T-helper 17 cell (primary cell): ENCODE data around the gene CPNE5. TPM values are rescaled to one million over a fixed set of nuclear protein-coding genes. Genes with fewer than 3 reads are reported as not detected.
A peak's percentile ranks its signal among the peaks of the same experiment; 100 is the strongest.

ENCODE experiments used
- ATAC-seq: fragments of 150-1000 bp; cut with Tn5 transposase; 2 replicates; pipeline ENCODE4 v1.10.0; 2021; ENCODE audit warnings: mild to moderate bottlenecking, moderate library complexity
- DNase-seq, 3 donors: peaks; one replicate each; pipeline versions ENCODE4 v3.0.0 to v3.0.0-alpha.2; 2020 to 2021
- H3K9me3 ChIP-seq: one replicate; pipeline ENCODE4 v1.7.0; 2013; ENCODE audit warnings: low read length, mild to moderate bottlenecking; ENCODE audit not compliant: control insufficient read depth, poor library complexity, severe bottlenecking
- H3K27ac Mint-ChIP-seq: one replicate; pipeline ENCODE4 v1.8.0; 2022; ENCODE audit warnings: mild to moderate bottlenecking, moderate library complexity, mixed read lengths
- H3K27me3 Mint-ChIP-seq: one replicate; pipeline ENCODE4 v1.8.0; 2022; ENCODE audit warnings: mixed read lengths
- H3K36me3 Mint-ChIP-seq: one replicate; pipeline ENCODE4 v1.8.0; 2022; ENCODE audit warnings: low read depth, mixed read lengths
- H3K4me1 Mint-ChIP-seq: one replicate; pipeline ENCODE4 v1.8.0; 2022; ENCODE audit warnings: mild to moderate bottlenecking, mixed read lengths
- H3K4me3 Mint-ChIP-seq: one replicate; pipeline ENCODE4 v1.8.0; 2022; ENCODE audit warnings: mild to moderate bottlenecking, moderate library complexity, mixed read lengths
- total RNA-seq, 4 donors: library from RNA in 2 of 4; stranded (reverse) in 2 of 4; gene quantifications; one replicate each; pipeline ENCODE4 v1.2.3 and lab custom pipeline; 2022 to 2026

Gene CPNE5
- total RNA-seq, 2 donors from 2014 or later, result 5.5 to 16.0 TPM

- no peaks in the 10 kb centered on the region for H3K9me3 ChIP-seq
- H3K27ac Mint-ChIP-seq, result no peak overlapping the region
- H3K4me3 Mint-ChIP-seq, result peak overlapping the region; percentile 63
- ATAC-seq, result no peak
- H3K36me3 Mint-ChIP-seq, result no peaks in the 10 kb centered on the region
- no peak for DNase-seq
- peaks cover 18% of the 10 kb centered on the region for H3K4me1 Mint-ChIP-seq
- peaks cover 26% of the 10 kb centered on the region for H3K27me3 Mint-ChIP-seq
Measured at GRCh38 chr6:36837686-36838085, 1.6 kb downstream of the CPNE5 start.

GRCh38 chr6:36837022-36837339 is 2.3 kb downstream of the CPNE5 start:
- peaks cover 26% of the 10 kb centered on the region for H3K27me3 Mint-ChIP-seq
- H3K4me3 Mint-ChIP-seq, result no peak overlapping the region
- no peaks in the 10 kb centered on the region for H3K9me3 ChIP-seq
- DNase-seq, result no peak
- H3K27ac Mint-ChIP-seq, result no peak overlapping the region
- no peaks in the 10 kb centered on the region for H3K36me3 Mint-ChIP-seq
- no peak for ATAC-seq
- H3K4me1 Mint-ChIP-seq, result peaks cover 18% of the 10 kb centered on the region

- Mint-ChIP-seq H3K4me3 (no peak overlapping the region), H3K4me1 (peaks cover 18% of the 10 kb centered on the region), H3K27me3 (peaks cover 26% of the 10 kb centered on the region), H3K27ac (no peak overlapping the region), H3K36me3 (no peaks in the 10 kb centered on the region)
- DNase-seq (no peak), ATAC-seq (no peak)
- H3K9me3 ChIP-seq, result no peaks in the 10 kb centered on the region
Measured at GRCh38 chr6:36836111-36837021, 2.9 kb downstream of the CPNE5 start.

GRCh38 chr6:36834576-36835341 is 4.5 kb downstream of the CPNE5 start:
- no peak overlapping the region for H3K27ac Mint-ChIP-seq
- no peak for DNase-seq

GRCh38 chr6:36833182-36833789 is 6.0 kb downstream of the CPNE5 start:
- Mint-ChIP-seq H3K27ac (no peak overlapping the region), H3K4me3 (no peak overlapping the region), H3K27me3 (peaks cover 12% of the 10 kb centered on the region), H3K4me1 (peaks cover 3% of the 10 kb centered on the region), H3K36me3 (no peaks in the 10 kb centered on the region)
- DNase-seq, result no peak
- no peaks in the 10 kb centered on the region for H3K9me3 ChIP-seq
- no peak for ATAC-seq

More at GRCh38 chr6:36834576-36835341, 4.5 kb downstream of the CPNE5 start:
- H3K36me3 Mint-ChIP-seq, result no peaks in the 10 kb centered on the region
- no peak for ATAC-seq
- H3K9me3 ChIP-seq, result no peaks in the 10 kb centered on the region
- H3K4me1 Mint-ChIP-seq, result peaks cover 7% of the 10 kb centered on the region
- H3K27me3 Mint-ChIP-seq, result peaks cover 18% of the 10 kb centered on the region
- no peak overlapping the region for H3K4me3 Mint-ChIP-seq

- no peak overlapping the region for H3K4me3 Mint-ChIP-seq
- H3K9me3 ChIP-seq, result no peaks in the 10 kb centered on the region
- ATAC-seq (no peak), DNase-seq (no peak)
- no peak overlapping the region for H3K27ac Mint-ChIP-seq
- no peaks in the 10 kb centered on the region for H3K36me3 Mint-ChIP-seq
- H3K4me1 Mint-ChIP-seq, result peaks cover 3% of the 10 kb centered on the region
- peaks cover 5% of the 10 kb centered on the region for H3K27me3 Mint-ChIP-seq
Measured at GRCh38 chr6:36832313-36832712, 6.9 kb downstream of the CPNE5 start.

GRCh38 chr6:36830577-36830976 is 8.7 kb downstream of the CPNE5 start:
- H3K4me3 Mint-ChIP-seq, result no peak overlapping the region
- peaks cover 16% of the 10 kb centered on the region for H3K27me3 Mint-ChIP-seq
- H3K27ac Mint-ChIP-seq, result peak overlapping the region; percentile 39
- peaks cover 8% of the 10 kb centered on the region for H3K4me1 Mint-ChIP-seq
- H3K36me3 Mint-ChIP-seq, result no peaks in the 10 kb centered on the region
- H3K9me3 ChIP-seq, result no peaks in the 10 kb centered on the region
- ATAC-seq (no peak), DNase-seq (no peak)

GRCh38 chr6:36829919-36830544 is 9.2 kb downstream of the CPNE5 start:
- H3K9me3 ChIP-seq, result no peaks in the 10 kb centered on the region
- peak overlapping the region; percentile 39 for H3K27ac Mint-ChIP-seq
- ATAC-seq, result no peak
- DNase-seq, result no peak
- H3K27me3 Mint-ChIP-seq, result peaks cover 21% of the 10 kb centered on the region
- H3K4me3 Mint-ChIP-seq, result no peak overlapping the region
- no peaks in the 10 kb centered on the region for H3K36me3 Mint-ChIP-seq
- H3K4me1 Mint-ChIP-seq, result peaks cover 8% of the 10 kb centered on the region

GRCh38 chr6:36827261-36828079 is 11.8 kb downstream of the CPNE5 start:
- ATAC-seq, result peak; percentile 50
- peaks cover 30% of the 10 kb centered on the region for H3K27me3 Mint-ChIP-seq
- no peaks in the 10 kb centered on the region for H3K36me3 Mint-ChIP-seq
- no peak for DNase-seq
- H3K4me1 Mint-ChIP-seq, result peaks cover 8% of the 10 kb centered on the region
- no peaks in the 10 kb centered on the region for H3K9me3 ChIP-seq
- no peak overlapping the region for H3K4me3 Mint-ChIP-seq
- no peak overlapping the region for H3K27ac Mint-ChIP-seq

GRCh38 chr6:36826520-36827227 is 12.6 kb downstream of the CPNE5 start:
- H3K9me3 ChIP-seq, result no peaks in the 10 kb centered on the region
- H3K4me3 Mint-ChIP-seq, result no peak overlapping the region
- no peaks in the 10 kb centered on the region for H3K36me3 Mint-ChIP-seq
- peaks cover 8% of the 10 kb centered on the region for H3K4me1 Mint-ChIP-seq
- H3K27ac Mint-ChIP-seq, result no peak overlapping the region
- no peak for ATAC-seq
- H3K27me3 Mint-ChIP-seq, result peaks cover 30% of the 10 kb centered on the region
- no peak for DNase-seq

- no peaks in the 10 kb centered on the region for H3K36me3 Mint-ChIP-seq
- H3K27ac Mint-ChIP-seq, result no peak overlapping the region
- H3K9me3 ChIP-seq, result no peaks in the 10 kb centered on the region
- no peak for DNase-seq
- ATAC-seq, result no peak
- H3K4me3 Mint-ChIP-seq, result no peak overlapping the region
- peaks cover 30% of the 10 kb centered on the region for H3K27me3 Mint-ChIP-seq
- H3K4me1 Mint-ChIP-seq, result peaks cover 8% of the 10 kb centered on the region
Measured at GRCh38 chr6:36825994-36826393, 13.2 kb downstream of the CPNE5 start.

- Mint-ChIP-seq H3K27ac (no peak overlapping the region), H3K27me3 (peaks cover 30% of the 10 kb centered on the region), H3K36me3 (no peaks in the 10 kb centered on the region), H3K4me1 (peaks cover 10% of the 10 kb centered on the region), H3K4me3 (no peak overlapping the region)
- no peak for ATAC-seq
- DNase-seq, result no peak
- H3K9me3 ChIP-seq, result no peaks in the 10 kb centered on the region
Measured at GRCh38 chr6:36825452-36825851, 13.8 kb downstream of the CPNE5 start.
